Lower lobe of right lung (tissue), 2 donors: ENCODE measurements around the gene WDCP. TPM values are rescaled to one million over a fixed set of nuclear protein-coding genes. Genes with fewer than 3 reads are reported as not detected.

Experiments
- ATAC-seq, 2 donors: fragments of 200-7000 bp; cut with Tn5 transposase; one replicate each; pipeline ENCODE4 v1.9.1; 2020 to 2022; ENCODE audit warnings: mild to moderate bottlenecking in 2 of 2, moderate library complexity in 2 of 2
- DNase-seq: peaks from one replicate; pipeline ENCODE4 v3.0.0-alpha.2; 2020
- H3K27ac ChIP-seq: fragments of 200-600 bp; one replicate; pipeline ENCODE4 v1.8.0; 2022
- H3K27me3 ChIP-seq: fragments of 200-600 bp; one replicate; pipeline ENCODE4 v1.8.0; 2022; ENCODE audit warnings: low read depth
- H3K36me3 ChIP-seq: fragments of 200-600 bp; one replicate; pipeline ENCODE4 v1.8.0; 2022; ENCODE audit warnings: mild to moderate bottlenecking
- H3K4me1 ChIP-seq: fragments of 200-600 bp; one replicate; pipeline ENCODE4 v1.8.0; 2022
- H3K4me3 ChIP-seq: fragments of 200-600 bp; one replicate; pipeline ENCODE4 v1.8.0; 2022; ENCODE audit warnings: mild to moderate bottlenecking
- H3K9me3 ChIP-seq: fragments of 200-600 bp; one replicate; pipeline ENCODE4 v1.8.0; 2022
- intact Hi-C: fragments of 100-400 bp; cut with DNase I; formaldehyde crosslinking; loops from one replicate; pipeline ENCODE4 v1.11.0; 2022
- total RNA-seq: library from RNA; stranded (reverse); fragmentation: NEBNext Ultra II Directional; extraction: Animal tissue kit (Norgen Biotek cat#: 25700); gene quantifications from one replicate; pipeline ENCODE4 v1.2.1, GENCODE V29; 2021
- TF ChIP-seq, protein P1 (sequence below): fragments of 200-600 bp; IDR thresholded peaks from one replicate; pipeline ENCODE4 v1.8.0; 2022; ENCODE audit warnings: antibody characterized with exemption, mild to moderate bottlenecking
- donor health status: DM: no; HTN: yes; CAD: no; lungs with severe emphysema.

The WDCP gene
- total RNA-seq, 1 donor from 2014 or later = 10.5 TPM

DNA sequence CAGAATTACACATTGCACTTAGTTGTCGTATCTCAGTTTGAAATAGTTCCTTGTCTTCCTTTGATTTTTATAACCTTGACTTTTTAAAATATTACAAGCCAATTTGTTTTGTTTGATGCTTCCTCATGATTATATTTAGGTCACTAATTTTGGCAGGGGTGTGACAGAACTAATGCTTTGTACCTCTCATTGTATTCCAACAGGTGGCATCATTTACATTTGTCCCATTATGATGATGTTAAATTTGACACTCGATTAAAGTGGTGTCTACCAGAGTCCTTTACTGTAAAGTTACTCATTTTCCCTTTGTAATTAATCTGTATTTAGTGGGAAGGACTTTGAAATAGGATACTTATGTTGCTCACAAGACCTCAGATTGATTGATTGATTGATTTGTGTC is 58.8 kb downstream of the WDCP start:
- Histone ChIP-seq H3K27me3 (no peaks in the 10 kb centered on the region), H3K36me3 (peaks cover 24% of the 10 kb centered on the region), H3K27ac (no peak overlapping the region), H3K9me3 (no peaks in the 10 kb centered on the region), H3K4me3 (no peak overlapping the region), H3K4me1 (no peaks in the 10 kb centered on the region)
- ATAC-seq = no peak
- TF ChIP-seq, protein P1, sequence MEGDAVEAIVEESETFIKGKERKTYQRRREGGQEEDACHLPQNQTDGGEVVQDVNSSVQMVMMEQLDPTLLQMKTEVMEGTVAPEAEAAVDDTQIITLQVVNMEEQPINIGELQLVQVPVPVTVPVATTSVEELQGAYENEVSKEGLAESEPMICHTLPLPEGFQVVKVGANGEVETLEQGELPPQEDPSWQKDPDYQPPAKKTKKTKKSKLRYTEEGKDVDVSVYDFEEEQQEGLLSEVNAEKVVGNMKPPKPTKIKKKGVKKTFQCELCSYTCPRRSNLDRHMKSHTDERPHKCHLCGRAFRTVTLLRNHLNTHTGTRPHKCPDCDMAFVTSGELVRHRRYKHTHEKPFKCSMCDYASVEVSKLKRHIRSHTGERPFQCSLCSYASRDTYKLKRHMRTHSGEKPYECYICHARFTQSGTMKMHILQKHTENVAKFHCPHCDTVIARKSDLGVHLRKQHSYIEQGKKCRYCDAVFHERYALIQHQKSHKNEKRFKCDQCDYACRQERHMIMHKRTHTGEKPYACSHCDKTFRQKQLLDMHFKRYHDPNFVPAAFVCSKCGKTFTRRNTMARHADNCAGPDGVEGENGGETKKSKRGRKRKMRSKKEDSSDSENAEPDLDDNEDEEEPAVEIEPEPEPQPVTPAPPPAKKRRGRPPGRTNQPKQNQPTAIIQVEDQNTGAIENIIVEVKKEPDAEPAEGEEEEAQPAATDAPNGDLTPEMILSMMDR = peak; percentile 27
- intact Hi-C loops = no loop called here
- DNase-seq = no peak

Other genes starting within 250 kb of the WDCP start
- 24.3 TPM for gene ATAD2B, start 120.3 kb downstream of the WDCP start, total RNA-seq
- gene UBXN2A, start 106.9 kb downstream of the WDCP start, total RNA-seq = 14.1 TPM
- gene MFSD2B, start 37.3 kb downstream of the WDCP start, total RNA-seq = 0.38 TPM
- gene FKBP1B, start 2.4 kb upstream of the WDCP start, total RNA-seq = 16.4 TPM
- 65.5 TPM for gene SF3B6, start 28.9 kb upstream of the WDCP start, total RNA-seq
- 34.4 TPM for gene TP53I3, start 37.4 kb upstream of the WDCP start, total RNA-seq
- 1.7 TPM for gene PFN4, start 75.9 kb upstream of the WDCP start, total RNA-seq
- 25.4 TPM for gene FAM228B, start 76.1 kb upstream of the WDCP start, total RNA-seq
- gene FAM228A, start 127.7 kb upstream of the WDCP start, total RNA-seq = 0.89 TPM